ENCODE measurements around the gene FCHSD2. TPM values are rescaled to one million over a fixed set of nuclear protein-coding genes. Genes with fewer than 3 reads are reported as not detected.

The FCHSD2 gene
- total and polyA plus RNA-seq, 2 donors (not counting 3 experiments of a cell fraction or from before 2014, with no cell fraction given) = 20.8 to 56.9 TPM

DNA sequence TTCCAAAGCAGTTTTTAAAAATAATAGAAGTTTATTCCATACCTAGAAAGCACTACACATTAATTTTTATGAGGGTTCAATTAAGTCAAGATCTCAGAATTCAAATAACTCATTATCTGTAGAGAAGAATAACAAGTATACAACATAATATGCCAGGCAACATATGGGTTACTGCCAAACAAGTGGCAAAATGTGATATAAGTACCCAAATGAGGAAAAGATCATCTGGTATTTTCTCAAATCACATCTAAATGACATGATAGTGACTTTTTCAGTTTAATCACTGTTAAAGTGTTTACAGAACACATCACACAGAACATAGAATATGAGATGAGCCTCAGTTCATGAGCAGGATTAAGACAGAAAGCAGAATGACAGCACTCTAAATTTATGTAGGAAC, 123.3 kb downstream of the FCHSD2 start:
- intact Hi-C loops (cut with micrococcal nuclease) (no loop called here), dilution Hi-C loops (cut with MboI; ENCODE audit: extremely low pct_ligation_motif_present, low sequenced_read_pairs) (no loop called here)
- Histone ChIP-seq H4K20me1 (replicated peaks; ENCODE audit: control insufficient read depth, extremely low read depth, insufficient read depth, low read length) (peaks cover 2% of the 10 kb centered on the region), H3K27ac (ENCODE audit: insufficient read depth, low read depth, low read length) (no peak overlapping the region), H3K79me2 (ENCODE audit: control insufficient read depth, insufficient read depth, low read length) (peaks cover 42% of the 10 kb centered on the region), H3K4me1 (ENCODE audit: control insufficient read depth, extremely low read depth, insufficient read depth, low read length) (no peaks in the 10 kb centered on the region), H3K4me2 (ENCODE audit: insufficient read depth, low read length) (no peak overlapping the region), H3K36me3 (ENCODE audit: control insufficient read depth in 2 of 2, extremely low read depth in 1 of 2, insufficient read depth in 2 of 2, low read length in 2 of 2) (peaks cover 0 to 2% of the 10 kb centered on the region in 2 experiments), H2AFZ (ENCODE audit: low read depth, low read length) (no peak overlapping the region), H3K9me3 (replicated peaks; ENCODE audit: control insufficient read depth, insufficient read depth, low read length) (no peaks in the 10 kb centered on the region), H3K9me1 (replicated peaks; ENCODE audit: control insufficient read depth, extremely low read depth, insufficient read depth, low read length) (no peaks in the 10 kb centered on the region), H3K27me3 (ENCODE audit: control insufficient read depth in 2 of 2, insufficient read depth in 2 of 2, low read length in 2 of 2) (no peaks in the 10 kb centered on the region), H3K9ac (replicated peaks; ENCODE audit: extremely low read depth, insufficient read depth, low read length) (no peak overlapping the region), H3K4me3 (replicated peaks in 1 of 3; ENCODE audit: insufficient read depth in 1 of 3, low read depth in 1 of 3, low read length in 3 of 3) (no peak overlapping the region)
- TF ChIP-seq FOS (IDR thresholded peaks at IDR 0.05; ENCODE audit: borderline replicate concordance, insufficient read depth, low read length) (no peak), GATA2 (IDR thresholded peaks at IDR 0.05; ENCODE audit: insufficient read depth, insufficient read length, low read depth, low read length) (no peak), POLR2AphosphoS5 (IDR thresholded peaks at IDR 0.05; ENCODE audit: insufficient read depth, low read depth, low read length) (no peak), EZH2 (IDR thresholded peaks at IDR 0.05; ENCODE audit: borderline replicate concordance, low read depth, low read length, severe bottlenecking) (no peak), CTCF (IDR thresholded peaks at IDR 0.05; ENCODE audit: extremely low read depth in 1 of 2, insufficient read depth in 1 of 2, low read depth in 1 of 2, low read length in 2 of 2) (no peak), JUN (IDR thresholded peaks at IDR 0.05; ENCODE audit: borderline replicate concordance, insufficient read depth, insufficient read length, low read depth) (no peak), MYC (IDR thresholded peaks at IDR 0.05; ENCODE audit: low read depth, low read length) (no peak), POLR2A (IDR thresholded peaks at IDR 0.05; ENCODE audit: low read depth, low read length) (no peak)
- TF ChIP-seq, protein P1, sequence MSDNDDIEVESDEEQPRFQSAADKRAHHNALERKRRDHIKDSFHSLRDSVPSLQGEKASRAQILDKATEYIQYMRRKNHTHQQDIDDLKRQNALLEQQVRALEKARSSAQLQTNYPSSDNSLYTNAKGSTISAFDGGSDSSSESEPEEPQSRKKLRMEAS (IDR thresholded peaks at IDR 0.05; ENCODE audit: insufficient read depth, insufficient read length) = no peak
- CTCF ChIA-PET = interaction anchor here (0.6 kb wide), 1 partner anchor 68 kb away, joined by 3 read pairs; no protein-coding TSS in a partner anchor
- POLR2A ChIA-PET = no interaction called here
- FAIRE-seq (no peak), DNase-seq (ENCODE audit: low read depth, low spot score) (no peak)
- no TSS peak for BruUV-seq (replicated peaks)

Measured in endothelial cell of umbilical vein (primary cell).